ENCODE data around the gene MBD2.
"Not testable (repeated sequence)": the region's sequence is repeated elsewhere in the genome, so short reads cannot be mapped to it uniquely, and the experiment has no call there.

The MBD2 gene

DNA sequence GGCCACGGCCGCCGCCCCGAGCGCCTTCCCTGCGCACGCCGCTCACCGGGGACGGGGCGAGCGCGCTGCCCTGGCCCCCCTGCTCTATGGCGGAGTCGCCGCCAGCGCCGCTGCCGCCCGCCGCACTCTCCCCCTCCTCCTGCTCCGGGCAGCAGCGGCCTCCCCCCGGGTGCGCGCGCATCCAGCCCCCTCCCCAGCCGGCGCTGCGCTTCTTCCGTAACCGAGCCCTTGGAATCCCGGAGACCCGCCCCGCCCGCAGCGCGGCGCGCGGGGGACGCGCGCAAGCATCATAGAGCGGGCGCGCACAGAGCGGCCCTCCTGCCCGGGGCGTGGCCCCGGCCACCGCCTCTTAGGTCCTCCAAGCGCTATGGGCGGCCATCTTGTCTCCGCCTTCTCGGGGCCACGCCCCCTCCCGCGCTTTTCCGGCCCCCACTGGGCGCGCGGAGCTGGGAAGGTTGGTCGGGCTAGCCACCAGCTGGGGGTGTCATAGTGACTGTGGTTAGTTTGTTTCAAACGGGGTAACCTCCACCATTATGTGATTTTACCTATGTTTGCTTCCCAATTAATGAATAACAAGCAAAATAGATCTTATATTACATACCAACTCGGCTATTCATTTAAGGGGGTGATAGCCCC lies at the start of gene MBD2:
MBD2 (minus strand) TSS at position 291 of the 636 bp plus-strand sequence; CDS start at position 181, 110 bp downstream.
- peak; percentile 96 for DNase-seq

- peak; percentile 29 for DNase-seq
Measured at GRCh38 chr18:54269893-54270844, 45.7 kb upstream of the MBD2 start.

GRCh38 chr18:54268751-54269150 lies 44.3 kb upstream of the MBD2 start:
- DNase-seq, result no peak

DNA sequence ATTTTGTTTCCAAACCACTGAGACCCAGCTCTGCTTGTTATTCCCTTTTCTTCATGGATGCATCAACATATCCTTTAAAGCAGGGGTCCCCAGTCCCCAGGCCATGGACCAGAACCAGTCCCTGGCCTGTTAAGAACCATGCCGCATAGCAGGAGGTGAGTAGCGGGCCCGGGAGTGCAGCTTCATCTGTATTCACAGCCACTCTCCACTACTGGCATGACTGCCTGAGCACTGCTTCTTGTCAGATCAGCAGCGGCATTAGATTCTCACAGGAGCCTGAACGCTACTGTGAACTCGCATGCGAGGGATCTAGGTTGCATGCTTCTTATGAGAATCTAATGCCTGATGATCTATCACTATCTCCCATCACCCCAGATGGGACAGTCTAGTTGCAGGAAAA lies 43.2 kb upstream of the MBD2 start:
- no peak for DNase-seq

- DNase-seq, result no peak
Measured at GRCh38 chr18:54263904-54264336, 39.5 kb upstream of the MBD2 start.

- no peak for DNase-seq
Measured at GRCh38 chr18:54261894-54262293, 37.4 kb upstream of the MBD2 start.

- no peak for DNase-seq
Measured at GRCh38 chr18:54260396-54261072, 36.1 kb upstream of the MBD2 start.

- not testable (repeated sequence) for DNase-seq
Measured at GRCh38 chr18:54257818-54258217, 33.3 kb upstream of the MBD2 start.

DNA sequence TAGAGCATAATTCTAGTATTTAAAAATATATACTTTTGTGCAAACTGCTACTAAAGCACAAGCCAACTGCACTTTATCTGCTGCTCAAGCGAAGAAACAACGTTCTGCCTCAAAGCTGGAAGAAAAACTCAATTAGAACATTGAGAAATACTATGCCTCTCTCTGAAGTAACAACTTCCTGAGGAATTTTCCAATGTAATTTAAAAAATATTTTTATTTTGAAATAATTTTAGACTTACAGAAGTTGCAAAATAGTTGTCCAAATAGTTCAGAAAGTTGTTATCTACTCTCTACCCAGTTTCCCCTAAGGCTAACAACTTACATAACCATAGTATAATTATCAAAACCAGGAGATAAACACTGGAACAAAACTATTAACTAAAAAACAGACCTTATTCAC lies 32.5 kb upstream of the MBD2 start:
- no peak for DNase-seq

GRCh38 chr18:54255141-54255540 lies 30.7 kb upstream of the MBD2 start:
- no peak for DNase-seq

- DNase-seq, result no peak
Measured at GRCh38 chr18:54254265-54254758, 29.8 kb upstream of the MBD2 start.

GRCh38 chr18:54251606-54252390 lies 27.3 kb upstream of the MBD2 start:
- no peak for DNase-seq

- DNase-seq, result no peak
Measured at GRCh38 chr18:54250846-54251261, 26.4 kb upstream of the MBD2 start.

- no peak for DNase-seq
Measured at GRCh38 chr18:54247511-54248175, 23.2 kb upstream of the MBD2 start.

DNA sequence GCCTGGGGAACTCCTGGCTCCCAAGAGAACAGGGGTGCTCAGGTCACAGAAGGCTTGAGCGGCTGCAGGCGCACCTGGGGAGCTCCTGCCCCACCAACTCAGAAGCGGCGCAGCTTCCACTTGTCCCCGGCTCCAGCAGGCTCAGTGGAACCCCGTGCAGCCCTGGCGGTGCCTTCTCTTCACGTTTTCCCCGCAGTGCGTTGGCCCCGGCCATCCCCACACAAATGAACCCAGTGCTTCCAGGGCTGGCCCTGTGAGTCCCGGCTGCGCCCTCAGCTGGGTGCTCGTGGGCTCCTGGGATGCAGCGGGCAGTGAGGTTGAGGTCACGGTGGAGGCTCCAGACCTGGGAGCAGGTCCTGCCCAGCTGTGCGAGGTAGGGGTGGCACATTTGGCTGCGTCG lies 17.9 kb upstream of the MBD2 start:
- no peak for DNase-seq

GRCh38 chr18:54241483-54241882 lies 17.0 kb upstream of the MBD2 start:
- DNase-seq, result no peak

DNA sequence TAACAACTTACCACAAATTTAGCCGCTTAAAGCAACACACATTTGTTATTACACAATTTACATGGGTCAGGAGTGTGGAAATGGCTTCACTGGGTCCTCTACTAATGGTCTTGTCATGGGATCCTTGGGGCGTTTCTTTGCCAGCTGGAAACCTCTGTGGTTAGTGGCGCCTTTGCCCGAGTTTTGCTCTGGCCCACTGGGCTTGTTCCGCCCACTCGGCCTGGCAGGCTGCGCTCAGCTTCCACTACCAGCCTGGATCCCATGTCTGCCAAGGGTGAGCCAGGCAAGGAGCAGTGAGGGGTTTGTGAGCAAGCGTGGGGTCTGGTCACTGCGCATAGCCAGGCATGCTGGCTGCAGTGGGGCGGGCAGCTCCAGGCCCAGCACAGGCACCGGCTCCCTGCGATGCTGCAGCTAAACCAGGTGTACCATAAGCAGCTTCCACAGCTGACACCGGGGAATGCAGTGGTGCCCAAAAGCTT lies 16.2 kb upstream of the MBD2 start:
- no peak for DNase-seq

DNA sequence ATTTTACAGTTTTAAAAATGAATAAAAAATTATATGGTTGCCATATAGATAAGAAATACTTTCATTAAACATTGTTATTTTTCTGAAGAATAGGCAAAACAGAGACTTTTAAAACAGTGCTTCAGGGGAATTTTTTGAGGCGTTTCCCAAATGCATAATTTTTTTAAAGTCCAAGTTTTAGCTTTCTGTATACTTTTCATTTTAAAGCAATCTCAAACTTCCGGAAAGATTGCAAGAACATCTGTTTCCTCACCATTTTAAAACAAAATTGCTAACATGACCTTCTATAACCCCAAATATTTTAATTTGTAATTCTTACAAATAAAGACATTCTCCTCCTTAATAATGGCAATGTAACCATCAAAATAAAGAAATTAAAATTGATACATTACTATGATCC lies 15.1 kb upstream of the MBD2 start:
- no peak for DNase-seq

DNA sequence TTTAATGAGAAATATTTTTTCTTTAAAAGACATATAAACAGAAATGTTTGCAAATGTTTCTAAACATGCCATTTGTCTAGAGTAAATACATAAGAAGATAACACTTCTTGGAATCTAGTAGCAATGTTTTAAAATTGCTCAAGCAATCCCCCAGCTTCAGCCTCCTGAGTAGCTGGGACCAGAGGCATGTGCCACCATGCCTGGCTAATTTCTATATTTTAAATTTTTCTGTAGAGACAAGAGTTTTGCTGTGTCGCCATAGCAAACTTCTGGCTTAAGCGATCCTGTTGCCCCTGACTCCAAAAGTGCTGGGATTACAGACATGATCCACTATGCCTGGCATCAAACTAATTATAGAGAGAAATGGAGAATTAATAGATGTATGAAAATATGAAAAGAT lies 14.6 kb upstream of the MBD2 start:
- no peak for DNase-seq

GRCh38 chr18:54238173-54238936 lies 13.9 kb upstream of the MBD2 start:
- DNase-seq, result no peak

DNA sequence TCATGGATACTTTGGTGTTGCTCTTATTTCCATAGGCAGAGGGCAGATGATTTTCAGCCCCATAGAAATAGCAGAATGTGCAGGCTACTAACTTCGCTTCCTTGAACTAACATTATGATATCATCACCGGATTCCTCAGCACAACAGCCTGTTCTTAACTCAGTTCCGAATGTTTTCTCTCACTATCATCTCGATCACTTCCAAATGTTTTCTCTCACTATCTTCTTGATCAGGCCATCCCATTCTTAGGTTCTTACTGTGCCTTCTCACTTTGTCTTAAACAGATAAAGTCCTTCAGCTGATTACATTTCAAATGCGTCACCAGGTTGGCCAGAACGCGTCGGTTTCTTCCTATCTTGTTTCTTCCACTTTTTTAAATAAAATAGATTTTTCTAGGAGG lies 11.4 kb upstream of the MBD2 start:
- DNase-seq, result no peak
